Gastroesophageal sphincter (tissue), 4 donors: ENCODE measurements around the gene SEMA6C. TPM values are rescaled to one million over a fixed set of nuclear protein-coding genes. Genes with fewer than 3 reads are reported as not detected.
"Not testable (repeated sequence)": the region's sequence is repeated elsewhere in the genome, so short reads cannot be mapped to it uniquely, and the experiment has no call there.

Experiments used
- ATAC-seq: fragments of 150-250 bp; one replicate; pipeline ENCODE4 v1.9.1; 2016; ENCODE audit warnings: mild to moderate bottlenecking, moderate library complexity
- H3K27ac ChIP-seq, 4 donors: fragments of 200-600 bp; sonication (generic) in 3 of 4; 1 replicate in 3 of 4; 2 replicates in 1 of 4; pipeline ENCODE4 v1.5.1; 2016 to 2019
- H3K27me3 ChIP-seq: fragments of 200-600 bp; sonication (generic); one replicate; pipeline ENCODE4 v1.5.1; 2019
- H3K36me3 ChIP-seq, 2 donors: fragments of 200-600 bp; sonication (generic); one replicate each; pipeline ENCODE4 v1.5.1; 2019; ENCODE audit warnings: control low read depth in 1 of 2
- H3K4me1 ChIP-seq, 3 donors: fragments of 200-600 bp; sonication (generic); 1 replicate in 2 of 3; 2 replicates in 1 of 3; pipeline ENCODE4 v1.5.1; 2016 to 2019; ENCODE audit warnings: control low read depth in 2 of 3
- H3K4me3 ChIP-seq, 2 donors: fragments of 200-600 bp; sonication (generic); one replicate each; pipeline ENCODE4 v1.5.1; 2019; ENCODE audit warnings: mild to moderate bottlenecking in 1 of 2, moderate library complexity in 1 of 2
- H3K9me3 ChIP-seq, 3 donors: fragments of 200-600 bp; sonication (generic); one replicate each; pipeline ENCODE4 v1.5.1; 2017 to 2019; ENCODE audit warnings: control low read depth in 2 of 3
- CTCF ChIP-seq, 4 experiments: fragments of 200-600 bp in 2 of 4; fragments of 450-650 bp in 2 of 4; sonication (generic) in 1 of 4; IDR thresholded peaks; one replicate each; pipeline ENCODE4 v1.5.1; 2017 to 2019; ENCODE audit warnings: antibody characterized with exemption in 4 of 4, mild to moderate bottlenecking in 2 of 4, moderate library complexity in 2 of 4
- EP300 ChIP-seq: sonication (generic); formaldehyde crosslinking; IDR thresholded peaks from one replicate; pipeline ENCODE4 v1.6.1; 2017; ENCODE audit warnings: antibody characterized with exemption, mild to moderate bottlenecking
- POLR2A ChIP-seq, 2 donors: fragments of 450-650 bp; IDR thresholded peaks; one replicate each; pipeline ENCODE4 v1.6.1; 2017; ENCODE audit warnings: antibody characterized with exemption in 2 of 2, mild to moderate bottlenecking in 2 of 2, moderate library complexity in 1 of 2
- POLR2AphosphoS5 ChIP-seq: sonication (generic); formaldehyde crosslinking; IDR thresholded peaks from one replicate; pipeline ENCODE4 v1.6.1; 2017; ENCODE audit warnings: antibody characterized with exemption
- WGBS, 2 donors: methylation state at CpG; one replicate each; pipeline ENCODE4 v1.1.5; 2018; ENCODE audit warnings: low coverage in 1 of 2; 5-methylcytosine and 5-hydroxymethylcytosine counted together
- total RNA-seq, 4 donors: library from RNA; depleted of rRNA; stranded (reverse); fragments of >200 nt; gene quantifications; one replicate each; pipeline ENCODE4 v1.1.0, GENCODE V29; 2016

The SEMA6C gene, protein sequence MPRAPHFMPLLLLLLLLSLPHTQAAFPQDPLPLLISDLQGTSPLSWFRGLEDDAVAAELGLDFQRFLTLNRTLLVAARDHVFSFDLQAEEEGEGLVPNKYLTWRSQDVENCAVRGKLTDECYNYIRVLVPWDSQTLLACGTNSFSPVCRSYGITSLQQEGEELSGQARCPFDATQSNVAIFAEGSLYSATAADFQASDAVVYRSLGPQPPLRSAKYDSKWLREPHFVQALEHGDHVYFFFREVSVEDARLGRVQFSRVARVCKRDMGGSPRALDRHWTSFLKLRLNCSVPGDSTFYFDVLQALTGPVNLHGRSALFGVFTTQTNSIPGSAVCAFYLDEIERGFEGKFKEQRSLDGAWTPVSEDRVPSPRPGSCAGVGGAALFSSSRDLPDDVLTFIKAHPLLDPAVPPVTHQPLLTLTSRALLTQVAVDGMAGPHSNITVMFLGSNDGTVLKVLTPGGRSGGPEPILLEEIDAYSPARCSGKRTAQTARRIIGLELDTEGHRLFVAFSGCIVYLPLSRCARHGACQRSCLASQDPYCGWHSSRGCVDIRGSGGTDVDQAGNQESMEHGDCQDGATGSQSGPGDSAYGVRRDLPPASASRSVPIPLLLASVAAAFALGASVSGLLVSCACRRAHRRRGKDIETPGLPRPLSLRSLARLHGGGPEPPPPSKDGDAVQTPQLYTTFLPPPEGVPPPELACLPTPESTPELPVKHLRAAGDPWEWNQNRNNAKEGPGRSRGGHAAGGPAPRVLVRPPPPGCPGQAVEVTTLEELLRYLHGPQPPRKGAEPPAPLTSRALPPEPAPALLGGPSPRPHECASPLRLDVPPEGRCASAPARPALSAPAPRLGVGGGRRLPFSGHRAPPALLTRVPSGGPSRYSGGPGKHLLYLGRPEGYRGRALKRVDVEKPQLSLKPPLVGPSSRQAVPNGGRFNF
- 10 to 100 TPM in 1 of 4 donors, 1 to 10 TPM in 3; 6.1 to 13.9 (median 8.0) TPM for total RNA-seq

GRCh38 chr1:151146412-151147131 lies at the start of gene SEMA6C:
Gene SEMA6C, minus strand, starts transcription at chr1:151146631. Its CDS starts 4,010 bp downstream, at chr1:151142621.
- H3K27ac ChIP-seq = peak within 1 kb of the TSS; percentile 9 to 93 (median 84)
- ATAC-seq = peak; percentile 98
- no peaks in the 10 kb centered on the region for H3K27me3 ChIP-seq
- H3K4me3 ChIP-seq = peak within 1 kb of the TSS; percentile 38 to 67
- H3K36me3 ChIP-seq = peaks cover 0 to 8% of the 10 kb centered on the region in 2 donors
- H3K4me1 ChIP-seq = peaks cover 0 to 53% (median 26%) of the 10 kb centered on the region in 3 donors
- 0 to 2% methylated on average over 8 to 11 of the region's 61 CpGs for WGBS, 2 donors
- no peak for TF ChIP-seq EP300
- peak; percentile 76 to 82 for TF ChIP-seq POLR2A (IDR thresholded peaks at IDR 0.05)
- peak; percentile 78 for TF ChIP-seq POLR2AphosphoS5
- H3K9me3 ChIP-seq = no peaks in the 10 kb centered on the region

GRCh38 chr1:151194894-151195594 lies 48.6 kb upstream of the SEMA6C start:
- peak; percentile 57 for ATAC-seq
- not testable (repeated sequence) for H3K36me3 ChIP-seq, H3K9me3 ChIP-seq, H3K4me3 ChIP-seq, H3K27me3 ChIP-seq
- H3K4me1 ChIP-seq = peaks cover 0 to 28% (median 4%) of the 10 kb centered on the region in 3 donors
- 68 to 70% methylated on average over 5 to 12 of the region's 17 CpGs for WGBS, 2 donors
- peak; percentile 60 for TF ChIP-seq POLR2AphosphoS5
- H3K27ac ChIP-seq = peak overlapping the region in 3 of 4 donors; percentile 29 to 93 (median 89)

- Histone ChIP-seq H3K4me1 (peaks cover 0 to 27% (median 7%) of the 10 kb centered on the region in 3 donors), H3K27ac (no peak overlapping the region), H3K36me3 (no peaks in the 10 kb centered on the region), H3K4me3 (no peak overlapping the region), H3K9me3 (no peaks in the 10 kb centered on the region), H3K27me3 (no peaks in the 10 kb centered on the region)
- TF ChIP-seq CTCF (IDR thresholded peaks at IDR 0.05) = no peak
- no peak for TF ChIP-seq EP300
- TF ChIP-seq POLR2AphosphoS5 = no peak
- no peak for TF ChIP-seq POLR2A (IDR thresholded peaks at IDR 0.05)
- ATAC-seq = no peak
- WGBS, 2 donors = 83 to 87% methylated on average over 1 of the region's 1 CpG
Measured at GRCh38 chr1:151193856-151194255, 47.4 kb upstream of the SEMA6C start.

DNA sequence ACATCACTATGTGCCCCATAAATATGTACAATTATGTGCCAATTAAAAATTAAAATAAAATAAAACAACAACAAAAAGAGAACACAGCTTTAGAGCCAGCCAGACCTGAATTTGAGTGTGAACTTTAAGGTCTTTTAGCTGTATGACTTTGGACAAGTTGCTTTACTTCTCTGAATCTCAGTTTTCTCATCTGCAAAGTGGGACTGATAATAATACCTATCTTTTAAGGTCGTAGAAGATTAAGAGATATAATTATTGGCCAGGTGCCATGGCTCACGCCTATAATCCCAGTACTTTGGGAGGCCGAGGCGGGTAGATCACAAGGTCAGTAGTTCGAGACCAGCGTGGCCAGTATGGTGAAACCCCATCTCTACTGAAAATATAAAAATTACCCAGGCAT lies 46.9 kb upstream of the SEMA6C start:
- 44 to 72% methylated on average over 4 to 5 of the region's 6 CpGs for WGBS, 2 donors
- Histone ChIP-seq H3K4me3 (no peak overlapping the region), H3K4me1 (peaks cover 2 to 32% (median 12%) of the 10 kb centered on the region in 3 donors), H3K27ac (no peak overlapping the region), H3K9me3 (no peaks in the 10 kb centered on the region), H3K36me3 (no peaks in the 10 kb centered on the region), H3K27me3 (no peaks in the 10 kb centered on the region)
- ATAC-seq = no peak
- TF ChIP-seq POLR2AphosphoS5 (no peak), CTCF (IDR thresholded peaks at IDR 0.05) (no peak), POLR2A (IDR thresholded peaks at IDR 0.05) (no peak), EP300 (no peak)

DNA sequence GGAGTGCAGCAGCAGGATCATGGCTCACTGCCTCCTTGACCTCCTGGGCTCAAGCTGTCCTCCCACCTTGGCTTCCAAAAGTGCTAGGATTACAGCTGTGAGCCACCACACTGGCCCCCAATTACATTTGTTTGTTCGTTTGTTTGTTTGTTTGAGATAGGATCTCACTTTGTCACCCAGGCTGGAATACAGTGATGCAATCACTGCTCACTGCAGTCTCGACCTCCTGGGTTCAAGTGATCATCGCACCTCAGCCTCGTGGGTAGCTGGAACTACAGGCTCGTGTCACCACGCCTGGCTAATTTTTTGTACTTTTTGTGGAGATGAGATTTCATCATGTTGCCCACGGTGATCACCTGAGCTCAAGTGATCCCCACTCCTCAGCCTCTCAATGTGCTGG lies 45.6 kb upstream of the SEMA6C start:
- H3K27ac ChIP-seq = no peak overlapping the region
- no peaks in the 10 kb centered on the region for H3K27me3 ChIP-seq
- H3K4me3 ChIP-seq = no peak overlapping the region
- H3K4me1 ChIP-seq = peaks cover 10 to 36% (median 23%) of the 10 kb centered on the region in 3 donors
- no peaks in the 10 kb centered on the region for H3K9me3 ChIP-seq
- H3K36me3 ChIP-seq = no peaks in the 10 kb centered on the region
- 17 to 83% methylated on average over 1 of the region's 7 CpGs for WGBS, 2 donors
- no peak for ATAC-seq
- TF ChIP-seq CTCF (IDR thresholded peaks at IDR 0.05) (no peak), POLR2AphosphoS5 (no peak)
